Measurements from ENCODE around the gene COPZ2.
A peak's percentile ranks its signal among the peaks of the same experiment; 100 is the strongest.

- no peak for TF ChIP-seq POLR2A (IDR thresholded peaks at IDR 0.05)
- peak; percentile 46 to 68 (median 57) for TF ChIP-seq CTCF (IDR thresholded peaks at IDR 0.05)
These were observed 59.3 kb downstream of the COPZ2 start for GRCh38 chr17:47978324-47978723.
